Panc1 (cell line): ENCODE measurements around the gene SKP1.

ENCODE experiments used
- POLR2AphosphoS5 ChIP-seq: IDR thresholded peaks from 2 replicates; pipeline ENCODE4 v1.6.1; 2012; ENCODE audit warnings: mild to moderate bottlenecking, low read depth, low read length, moderate library complexity
- TF ChIP-seq, protein P1 (sequence below): fragments of 450-650 bp; IDR thresholded peaks from 2 replicates; pipeline ENCODE4 v1.5.1; 2017; ENCODE audit warnings: mild to moderate bottlenecking

GRCh38 chr5:134204575-134204974 is 27.8 kb upstream of the SKP1 start:
- TF ChIP-seq, protein P1, sequence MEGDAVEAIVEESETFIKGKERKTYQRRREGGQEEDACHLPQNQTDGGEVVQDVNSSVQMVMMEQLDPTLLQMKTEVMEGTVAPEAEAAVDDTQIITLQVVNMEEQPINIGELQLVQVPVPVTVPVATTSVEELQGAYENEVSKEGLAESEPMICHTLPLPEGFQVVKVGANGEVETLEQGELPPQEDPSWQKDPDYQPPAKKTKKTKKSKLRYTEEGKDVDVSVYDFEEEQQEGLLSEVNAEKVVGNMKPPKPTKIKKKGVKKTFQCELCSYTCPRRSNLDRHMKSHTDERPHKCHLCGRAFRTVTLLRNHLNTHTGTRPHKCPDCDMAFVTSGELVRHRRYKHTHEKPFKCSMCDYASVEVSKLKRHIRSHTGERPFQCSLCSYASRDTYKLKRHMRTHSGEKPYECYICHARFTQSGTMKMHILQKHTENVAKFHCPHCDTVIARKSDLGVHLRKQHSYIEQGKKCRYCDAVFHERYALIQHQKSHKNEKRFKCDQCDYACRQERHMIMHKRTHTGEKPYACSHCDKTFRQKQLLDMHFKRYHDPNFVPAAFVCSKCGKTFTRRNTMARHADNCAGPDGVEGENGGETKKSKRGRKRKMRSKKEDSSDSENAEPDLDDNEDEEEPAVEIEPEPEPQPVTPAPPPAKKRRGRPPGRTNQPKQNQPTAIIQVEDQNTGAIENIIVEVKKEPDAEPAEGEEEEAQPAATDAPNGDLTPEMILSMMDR, result no peak
- TF ChIP-seq POLR2AphosphoS5, result no peak
